Stimulated activated CD8-positive, alpha-beta memory T cell treated with anti-CD3 and anti-CD28 coated beads, Interleukin-4, amount 100 ng/mL, for 48 hours (primary cell): ENCODE data around the gene PLXNB3.

Experiments used
- DNase-seq: peaks from one replicate; pipeline ENCODE4 v3.0.0-alpha.2; 2020

The PLXNB3 gene

DNA sequence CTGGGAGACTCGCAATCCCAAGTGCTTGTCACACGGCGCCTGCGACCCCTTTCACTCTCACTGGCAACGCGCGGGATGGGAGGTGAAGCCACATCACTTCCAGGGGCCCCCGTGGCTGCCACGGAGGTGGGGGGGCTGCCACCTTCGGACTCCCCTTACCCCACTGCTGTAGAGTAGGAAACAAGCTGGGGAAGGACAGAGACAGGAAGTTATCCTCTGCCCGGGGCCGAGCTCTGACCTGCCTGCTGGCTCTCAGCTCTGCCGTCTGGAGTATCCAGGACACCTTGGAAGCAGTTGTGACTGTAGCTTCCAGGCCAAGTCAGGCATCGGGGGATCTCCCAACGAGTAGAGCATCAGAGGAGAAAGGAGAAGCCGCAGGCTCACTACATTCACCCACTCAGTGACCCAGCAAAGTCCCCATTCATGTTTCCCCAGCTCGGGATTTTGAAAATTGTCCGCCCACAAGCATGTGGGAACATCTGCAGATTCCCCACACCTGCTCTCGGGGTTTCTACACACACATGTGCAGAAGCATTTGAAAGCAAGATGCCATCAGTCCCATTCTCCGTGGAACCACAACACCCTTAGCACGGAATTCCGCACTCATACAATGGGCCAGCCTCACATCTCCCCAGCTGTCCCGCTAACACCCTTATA is 55.5 kb downstream of the PLXNB3 start:
- DNase-seq = no peak

DNA sequence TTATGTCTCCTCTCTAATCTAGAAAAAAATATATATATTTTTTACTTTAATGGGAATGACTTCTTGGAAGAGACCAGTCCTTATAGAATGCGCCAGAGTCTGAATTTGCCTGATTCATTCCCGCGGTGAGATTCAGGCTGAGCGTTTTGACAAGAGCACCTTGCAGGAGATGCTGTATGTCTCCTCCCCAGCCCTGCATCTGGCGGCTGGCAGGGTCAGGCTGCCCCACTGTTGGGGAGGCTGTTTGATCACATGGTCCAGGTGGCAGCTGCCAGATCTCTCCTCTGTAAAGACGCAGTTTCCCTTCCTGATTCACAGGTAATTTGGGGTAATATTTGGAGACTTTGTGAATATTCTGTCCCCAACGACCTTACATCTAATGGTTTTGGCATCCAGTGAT is 56.6 kb downstream of the PLXNB3 start:
- DNase-seq = no peak

- no peak for DNase-seq
Measured at GRCh38 chrX:153821066-153821465, 57.0 kb downstream of the PLXNB3 start.

GRCh38 chrX:153824348-153824747 is 60.3 kb downstream of the PLXNB3 start:
- no peak for DNase-seq

DNA sequence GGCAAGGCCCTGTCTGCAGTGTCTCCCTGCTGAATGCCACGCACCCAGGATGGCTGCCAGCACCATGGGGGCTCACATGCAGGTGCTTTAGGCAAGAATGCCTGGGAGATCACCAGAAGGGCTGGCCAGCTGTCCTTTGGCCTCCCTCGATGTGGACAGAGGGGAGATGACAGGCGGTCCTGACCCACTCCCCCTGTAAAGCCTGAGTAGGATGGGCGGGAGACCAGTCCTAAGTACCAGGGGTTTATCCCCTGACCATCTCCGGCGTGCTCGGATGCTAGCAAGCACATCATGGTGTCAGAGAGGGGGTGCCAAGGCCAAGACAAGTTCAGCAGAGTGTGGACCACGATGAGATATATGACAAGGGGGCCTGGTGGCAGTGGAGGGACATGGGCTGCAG is 61.0 kb downstream of the PLXNB3 start:
- no peak for DNase-seq
